ENCODE data around the gene CLP1. TPM values are rescaled to one million over a fixed set of nuclear protein-coding genes. Genes with fewer than 3 reads are reported as not detected.
A peak's percentile ranks its signal among the peaks of the same experiment; 100 is the strongest.
"Not testable (repeated sequence)": the region's sequence is repeated elsewhere in the genome, so short reads cannot be mapped to it uniquely, and the experiment has no call there.

Gene CLP1
- polyA plus RNA-seq, 3 donors: 7.6 to 17.9 (median 12.9) TPM

GRCh38 chr11:57704932-57705331 lies 47.4 kb downstream of the CLP1 start:
- no peaks in the 10 kb centered on the region for H3K9me3 Mint-ChIP-seq

GRCh38 chr11:57705432-57705831 lies 47.9 kb downstream of the CLP1 start:
- H3K4me3 ChIP-seq (replicated peaks in 1 of 3; ENCODE audit: low read depth in 2 of 3, low read length in 3 of 3); H3K4me2 ChIP-seq (replicated peaks; ENCODE audit: extremely low read depth, low read length, poor library complexity, severe bottlenecking); H3K27me3 ChIP-seq (ENCODE audit: control insufficient read depth in 2 of 2, insufficient read depth in 2 of 2, low read length in 2 of 2); H3K9me3 ChIP-seq (replicated peaks in 1 of 2; ENCODE audit: control insufficient read depth in 1 of 2, insufficient read depth in 1 of 2, low read length in 2 of 2); H3K4me1 ChIP-seq (ENCODE audit: control insufficient read depth in 1 of 2, insufficient read depth in 2 of 2, low read length in 2 of 2); H3K27me3 Mint-ChIP-seq (ENCODE audit: low read depth in 3 of 3); H3K27ac ChIP-seq (ENCODE audit: low read depth in 1 of 2, low read length in 2 of 2); H3K4me3 Mint-ChIP-seq; DNase-seq; H3K4me1 Mint-ChIP-seq; H3K9me3 Mint-ChIP-seq; H2AFZ ChIP-seq (ENCODE audit: insufficient read depth, low read depth, low read length, poor library complexity, severe bottlenecking); H3K27ac Mint-ChIP-seq; H3K9ac ChIP-seq (ENCODE audit: insufficient read depth, low read length, poor library complexity, severe bottlenecking): not testable (repeated sequence)
- Histone ChIP-seq H4K20me1 (ENCODE audit: insufficient read depth, low read length) (peaks cover 11% of the 10 kb centered on the region), H3K36me3 (replicated peaks in 1 of 2; ENCODE audit: control insufficient read depth in 1 of 2, insufficient read depth in 2 of 2, low read length in 2 of 2) (peaks cover 35 to 54% of the 10 kb centered on the region in 2 donors), H3K79me2 (ENCODE audit: insufficient read depth, low read length) (peaks cover 33% of the 10 kb centered on the region)
- intact Hi-C loops (cut with micrococcal nuclease): loop anchor here in 1 of 2 donors (10.0 kb wide), 1 partner anchor 171 kb away; the partner anchor contains the start of genes SMTNL1 and TIMM10
- H3K36me3 Mint-ChIP-seq: peaks cover 38 to 57% of the 10 kb centered on the region in 2 donors
- no CpG with 5 or more reads among the region's 8 CpGs for WGBS (ENCODE audit: insufficient coverage)

More at GRCh38 chr11:57704932-57705331, 47.4 kb downstream of the CLP1 start:
- no peak overlapping the region for H3K4me3 ChIP-seq (replicated peaks in 1 of 3; ENCODE audit: low read depth in 2 of 3, low read length in 3 of 3)
- H3K4me1 ChIP-seq (ENCODE audit: control insufficient read depth in 1 of 2, insufficient read depth in 2 of 2, low read length in 2 of 2): no peaks in the 10 kb centered on the region
- Mint-ChIP-seq H3K4me3 (no peak overlapping the region), H3K4me1 (peaks cover 1% of the 10 kb centered on the region), H3K36me3 (peaks cover 43 to 62% of the 10 kb centered on the region in 2 donors), H3K27me3 (ENCODE audit: low read depth in 3 of 3) (peaks cover 0 to 2% (median 0%) of the 10 kb centered on the region in 3 donors), H3K27ac (peak overlapping the region in 1 of 7 donors; percentile 91)
- no peak for TF ChIP-seq CTCF (IDR thresholded peaks at IDR 0.05)
- DNase-seq: no peak
- H3K79me2 ChIP-seq (ENCODE audit: insufficient read depth, low read length): peaks cover 28% of the 10 kb centered on the region
- H2AFZ ChIP-seq (ENCODE audit: insufficient read depth, low read depth, low read length, poor library complexity, severe bottlenecking): no peak overlapping the region
- no peak overlapping the region for H3K9ac ChIP-seq (ENCODE audit: insufficient read depth, low read length, poor library complexity, severe bottlenecking)
- H3K36me3 ChIP-seq (replicated peaks in 1 of 2; ENCODE audit: control insufficient read depth in 1 of 2, insufficient read depth in 2 of 2, low read length in 2 of 2): peaks cover 38 to 59% of the 10 kb centered on the region in 2 donors
- intact Hi-C loops (cut with micrococcal nuclease): loop anchor here in 1 of 2 donors (10.0 kb wide), 1 partner anchor 170 kb away; the partner anchor contains the start of genes SMTNL1 and TIMM10
- H3K4me2 ChIP-seq (replicated peaks; ENCODE audit: extremely low read depth, low read length, poor library complexity, severe bottlenecking): no peak overlapping the region
- H4K20me1 ChIP-seq (ENCODE audit: insufficient read depth, low read length): peaks cover 12% of the 10 kb centered on the region
- no peaks in the 10 kb centered on the region for H3K9me3 ChIP-seq (replicated peaks in 1 of 2; ENCODE audit: control insufficient read depth in 1 of 2, insufficient read depth in 1 of 2, low read length in 2 of 2)
- H3K27ac ChIP-seq (ENCODE audit: low read depth in 1 of 2, low read length in 2 of 2): no peak overlapping the region
- WGBS (ENCODE audit: insufficient coverage): no CpG with 5 or more reads among the region's 6 CpGs
- no peaks in the 10 kb centered on the region for H3K27me3 ChIP-seq (ENCODE audit: control insufficient read depth in 2 of 2, insufficient read depth in 2 of 2, low read length in 2 of 2)
